Mammary epithelial cell (primary cell): Measurements from ENCODE around the gene S1PR2.

Experiments
- CTCF ChIP-seq, 2 donors: IDR thresholded peaks in 1 of 2; conservative IDR thresholded peaks in 1 of 2; 2 replicates each; pipeline ENCODE4 v1.5.1; 2011 to 2012; ENCODE audit warnings: inconsistent platforms in 2 of 2, low read length in 2 of 2, mild to moderate bottlenecking in 2 of 2, control low read depth in 1 of 2, low read depth in 1 of 2; ENCODE audit not compliant: insufficient read depth in 1 of 2; ENCODE audit errors: extremely low read depth in 1 of 2
- EZH2 ChIP-seq: IDR thresholded peaks from 2 replicates; pipeline ENCODE4 v1.6.1; 2012; ENCODE audit warnings: low read length, inconsistent platforms, borderline replicate concordance

GRCh38 chr19:10182847-10183246, 48.3 kb downstream of the S1PR2 start:
- TF ChIP-seq CTCF (conservative IDR thresholded peaks at IDR 0.05 in 1 of 2, IDR thresholded peaks at IDR 0.05 in 1 of 2; ENCODE audit: extremely low read depth in 1 of 2, insufficient read depth in 1 of 2, low read depth in 1 of 2, low read length in 2 of 2) (no peak), EZH2 (no peak)
